Thymus (tissue), 11 donors: ENCODE data around the gene SCML1. TPM values are rescaled to one million over a fixed set of nuclear protein-coding genes. Genes with fewer than 3 reads are reported as not detected.
"Not testable (repeated sequence)": the region's sequence is repeated elsewhere in the genome, so short reads cannot be mapped to it uniquely, and the experiment has no call there.

Source experiments
- DNase-seq, 9 donors: peaks; one replicate each; pipeline ENCODE4 v3.0.0-alpha.2; 2013; ENCODE audit warnings: low spot score in 9 of 9, low read depth in 6 of 9, missing footprints in 1 of 9
- H3K27ac ChIP-seq, 2 donors: one replicate each; pipeline ENCODE4 v1.5.1; 2013; ENCODE audit warnings: control low read depth in 1 of 2, low read depth in 1 of 2, low read length in 1 of 2, mild to moderate bottlenecking in 1 of 2, moderate library complexity in 1 of 2
- H3K27me3 ChIP-seq, 2 donors: one replicate each; pipeline ENCODE4 v1.5.1; 2013; ENCODE audit warnings: low read length in 1 of 2; ENCODE audit not compliant: control insufficient read depth in 2 of 2, insufficient read depth in 1 of 2
- H3K36me3 ChIP-seq, 2 donors: one replicate each; pipeline ENCODE4 v1.5.1; 2013; ENCODE audit warnings: low read length in 1 of 2, mild to moderate bottlenecking in 1 of 2, moderate library complexity in 1 of 2; ENCODE audit not compliant: control insufficient read depth in 2 of 2, insufficient read depth in 2 of 2
- H3K4me1 ChIP-seq, 2 donors: one replicate each; pipeline ENCODE4 v1.5.1; 2013; ENCODE audit warnings: low read length in 2 of 2; ENCODE audit not compliant: control insufficient read depth in 2 of 2, insufficient read depth in 2 of 2
- H3K4me3 ChIP-seq, 2 donors: one replicate each; pipeline ENCODE4 v1.5.1; 2013; ENCODE audit warnings: low read length in 2 of 2, control low read depth in 1 of 2, mild to moderate bottlenecking in 1 of 2
- H3K9me3 ChIP-seq, 2 donors: one replicate each; pipeline ENCODE4 v1.5.1; 2013; ENCODE audit warnings: low read length in 1 of 2, mild to moderate bottlenecking in 1 of 2; ENCODE audit not compliant: control insufficient read depth in 2 of 2, insufficient read depth in 1 of 2
- WGBS: extraction: QIAGEN DNeasy Blood & Tissue Kit; methylation state at CpG from one replicate; pipeline ENCODE4 v1.1.7; 2013; 5-methylcytosine and 5-hydroxymethylcytosine counted together
- polyA plus RNA-seq: library from polyadenylated mRNA; stranded (reverse); fragments of 200-250 nt; gene quantifications from one replicate; pipeline ENCODE4 v1.2.3, GENCODE V29; 2013
- total RNA-seq: library from RNA; stranded (reverse); fragments of 120-200 nt; gene quantifications from one replicate; pipeline ENCODE4 v1.2.4, GENCODE V29; 2013
- donor health status: healthy.

Gene SCML1
- total and polyA plus RNA-seq, 2 donors = 10.2 to 92.1 TPM

DNA sequence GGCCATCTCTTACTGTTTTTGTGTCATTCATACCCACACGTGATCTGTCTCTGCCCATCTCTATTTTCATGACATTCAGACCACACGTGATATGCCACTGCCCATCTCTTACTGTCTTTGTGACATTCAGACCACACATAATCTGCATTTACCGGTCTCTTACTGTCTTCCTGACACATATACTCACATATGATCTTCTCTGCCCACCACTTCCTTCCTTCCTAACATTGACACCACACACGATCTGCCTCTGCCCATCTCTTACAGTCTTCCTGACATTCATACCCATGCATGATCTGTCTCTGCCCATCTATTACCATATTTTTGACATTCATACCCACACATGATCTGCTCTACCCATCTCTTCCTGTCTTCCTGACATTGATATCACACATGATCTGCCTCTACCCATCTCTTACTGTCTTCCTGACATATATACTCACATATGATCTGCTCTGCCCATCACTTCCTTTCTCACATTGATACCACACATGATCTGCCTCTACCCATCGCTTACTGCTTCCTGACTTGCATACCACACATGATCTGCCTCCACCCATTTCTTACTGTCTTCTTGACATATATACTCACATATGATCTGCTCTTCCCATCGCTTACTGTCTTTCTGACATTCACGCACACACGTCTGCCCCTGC lies 36.1 kb downstream of the SCML1 start:
- 70% methylated on average over 8 of the region's 8 CpGs for WGBS
- H3K9me3 ChIP-seq = no peaks in the 10 kb centered on the region
- H3K4me3 ChIP-seq = no peak overlapping the region
- H3K4me1 ChIP-seq = peaks cover 0 to 10% of the 10 kb centered on the region in 2 donors
- H3K27me3 ChIP-seq = no peaks in the 10 kb centered on the region
- H3K27ac ChIP-seq = peak overlapping the region in 1 of 2 donors; percentile 31
- DNase-seq = no peak
- H3K36me3 ChIP-seq = no peaks in the 10 kb centered on the region

DNA sequence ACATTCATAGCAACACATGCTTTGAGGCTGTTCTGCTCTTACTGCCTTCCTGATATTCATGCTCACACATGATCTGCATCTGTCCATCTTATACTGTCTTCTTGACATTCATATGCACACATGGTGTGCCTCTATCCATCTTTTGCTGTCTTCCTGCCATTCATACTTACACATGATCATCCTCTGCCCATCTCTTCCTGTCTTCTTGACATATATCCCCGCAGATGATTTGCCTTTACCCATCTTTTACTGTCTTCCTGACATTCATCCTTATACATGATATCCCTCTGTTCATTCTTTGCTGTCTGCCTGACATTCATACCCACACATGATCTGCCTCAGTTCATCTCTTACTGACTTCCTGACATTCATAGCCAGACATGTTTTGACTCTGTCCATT lies 36.8 kb downstream of the SCML1 start:
- no peak for DNase-seq
- no peaks in the 10 kb centered on the region for H3K36me3 ChIP-seq
- peak overlapping the region in 1 of 2 donors; percentile 27 for H3K27ac ChIP-seq
- H3K4me1 ChIP-seq = peaks cover 0 to 9% of the 10 kb centered on the region in 2 donors
- no peaks in the 10 kb centered on the region for H3K27me3 ChIP-seq
- H3K9me3 ChIP-seq = no peaks in the 10 kb centered on the region
- 88% methylated on average over 1 of the region's 1 CpG for WGBS
- no peak overlapping the region for H3K4me3 ChIP-seq

GRCh38 chrX:17778997-17779396 lies 41.7 kb downstream of the SCML1 start:
- DNase-seq = peak in 1 of 9 donors; percentile 53
- Histone ChIP-seq H3K27me3 (no peaks in the 10 kb centered on the region), H3K36me3 (no peaks in the 10 kb centered on the region), H3K4me1 (peaks cover 0 to 3% of the 10 kb centered on the region in 2 donors), H3K9me3 (no peaks in the 10 kb centered on the region), H3K4me3 (no peak overlapping the region), H3K27ac (peak overlapping the region in 1 of 2 donors; percentile 32)
- 20% methylated on average over 2 of the region's 2 CpGs for WGBS

DNA sequence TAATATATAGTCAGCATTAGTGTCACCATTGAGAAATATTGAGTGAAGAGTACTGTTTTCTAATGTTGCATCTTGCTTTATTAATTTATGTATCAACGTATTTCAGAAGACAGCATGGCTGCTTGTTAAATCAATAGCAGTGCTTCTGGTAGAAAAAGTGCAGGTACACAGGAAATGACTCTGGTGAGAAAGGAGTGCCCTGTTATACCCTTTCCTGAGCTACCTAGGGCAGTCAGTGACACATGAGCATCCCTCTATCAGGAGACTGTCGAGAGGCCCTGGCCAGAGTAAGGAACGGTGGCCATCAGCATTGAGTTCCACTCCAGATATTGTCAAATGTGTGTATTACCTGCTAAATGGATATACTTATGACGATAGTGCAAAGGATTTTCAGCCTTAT lies 42.1 kb downstream of the SCML1 start:
- Histone ChIP-seq H3K4me1 (peaks cover 0 to 3% of the 10 kb centered on the region in 2 donors), H3K27me3 (no peaks in the 10 kb centered on the region), H3K36me3 (no peaks in the 10 kb centered on the region), H3K9me3 (no peaks in the 10 kb centered on the region), H3K27ac (no peak overlapping the region), H3K4me3 (no peak overlapping the region)
- DNase-seq = no peak
- WGBS = 91% methylated on average over 4 of the region's 4 CpGs

DNA sequence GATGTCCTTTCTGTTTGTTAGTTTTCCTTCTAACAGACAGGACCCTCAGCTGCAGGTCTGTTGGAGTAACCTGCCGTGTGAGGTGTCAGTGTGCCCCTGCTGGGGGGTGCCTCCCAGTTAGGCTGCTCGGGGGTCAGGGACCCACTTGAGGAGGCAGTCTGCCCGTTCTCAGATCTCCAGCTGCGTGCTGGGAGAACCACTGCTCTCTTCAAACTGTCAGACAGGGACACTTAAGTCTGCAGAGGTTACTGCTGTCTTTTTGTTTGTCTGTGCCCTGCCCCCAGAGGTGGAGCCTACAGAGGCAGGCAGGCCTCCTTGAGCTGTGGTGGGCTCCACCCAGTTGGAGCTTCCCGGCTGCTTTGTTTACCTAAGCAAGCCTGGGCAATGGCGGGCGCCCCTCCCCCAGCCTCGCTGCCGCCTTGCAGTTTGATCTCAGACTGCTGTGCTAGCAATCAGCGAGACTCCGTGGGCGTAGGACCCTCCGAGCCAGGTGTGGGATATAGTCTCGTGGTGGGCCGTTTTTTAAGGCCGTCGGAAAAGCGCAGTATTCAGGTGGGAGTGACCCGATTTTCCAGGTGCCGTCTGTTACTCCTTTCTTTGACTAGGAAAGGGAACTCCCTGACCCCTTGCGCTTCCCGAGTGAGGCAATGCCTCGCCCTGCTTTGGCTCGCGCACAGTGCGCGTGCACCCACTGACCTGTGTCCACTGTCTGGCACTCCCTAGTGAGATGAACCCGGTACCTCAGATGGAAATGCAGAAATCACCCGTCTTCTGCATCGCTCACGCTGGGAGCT lies 49.5 kb downstream of the SCML1 start:
- not testable (repeated sequence) for H3K4me1 ChIP-seq, H3K36me3 ChIP-seq, H3K4me3 ChIP-seq, DNase-seq, H3K27ac ChIP-seq, H3K27me3 ChIP-seq, H3K9me3 ChIP-seq
- WGBS = 90% methylated on average over 25 of the region's 31 CpGs

DNA sequence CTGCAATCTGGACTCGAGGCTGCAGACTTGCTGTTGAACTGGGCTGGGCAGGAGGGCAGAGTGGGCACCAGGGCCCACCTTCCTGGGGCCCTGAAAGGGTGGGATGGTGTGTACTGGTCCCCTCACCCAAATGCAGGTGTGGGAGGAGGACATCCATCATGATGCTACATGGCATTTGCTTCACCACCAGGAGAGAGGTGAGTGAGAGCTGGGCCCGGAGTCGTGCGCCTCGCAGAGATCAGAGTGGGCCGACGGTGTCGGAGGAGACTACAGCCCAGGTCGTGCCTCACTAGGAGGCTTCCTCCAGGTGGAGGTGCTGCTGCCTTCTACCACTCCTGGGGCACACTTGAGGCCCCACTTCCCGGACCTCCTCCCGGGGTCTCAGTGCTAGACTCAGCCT lies 50.3 kb downstream of the SCML1 start:
- no peak overlapping the region for H3K4me3 ChIP-seq
- H3K36me3 ChIP-seq = no peaks in the 10 kb centered on the region
- H3K4me1 ChIP-seq = no peaks in the 10 kb centered on the region
- H3K27me3 ChIP-seq = no peaks in the 10 kb centered on the region
- peaks cover 0 to 4% of the 10 kb centered on the region in 2 donors for H3K9me3 ChIP-seq
- 97% methylated on average over 11 of the region's 11 CpGs for WGBS
- no peak for DNase-seq
- no peak overlapping the region for H3K27ac ChIP-seq

DNA sequence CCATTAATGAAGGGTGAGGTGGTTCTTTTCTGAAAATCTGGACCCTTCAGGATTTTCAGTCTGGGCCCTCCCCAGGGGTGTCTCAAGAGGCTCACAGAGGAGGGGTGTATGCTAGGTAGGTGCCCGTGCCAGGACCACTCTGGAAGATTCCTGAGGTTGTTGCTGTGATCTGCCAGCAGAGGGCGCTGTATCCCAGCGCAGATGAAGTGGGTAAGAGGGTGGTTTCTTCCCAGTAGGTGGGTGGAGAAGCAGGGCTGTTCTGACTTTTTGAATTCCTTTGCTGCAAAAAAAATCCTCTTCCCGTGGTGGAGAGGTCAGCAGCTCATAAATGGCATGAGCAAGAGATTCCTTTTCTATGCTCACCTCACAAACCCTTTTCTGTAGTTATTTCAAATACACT lies 51.1 kb downstream of the SCML1 start:
- peak in 3 of 9 donors; percentile 28 to 57 (median 57) for DNase-seq
- Histone ChIP-seq H3K36me3 (no peaks in the 10 kb centered on the region), H3K9me3 (peaks cover 0 to 4% of the 10 kb centered on the region in 2 donors), H3K4me1 (no peaks in the 10 kb centered on the region), H3K27me3 (no peaks in the 10 kb centered on the region), H3K27ac (no peak overlapping the region), H3K4me3 (no peak overlapping the region)
- WGBS = 5% methylated on average over 4 of the region's 4 CpGs

GRCh38 chrX:17788956-17789562 lies 51.8 kb downstream of the SCML1 start:
- H3K4me3 ChIP-seq = no peak overlapping the region
- no peak for DNase-seq
- WGBS = 93% methylated on average over 8 of the region's 8 CpGs
- H3K27ac ChIP-seq = no peak overlapping the region
- H3K36me3 ChIP-seq = no peaks in the 10 kb centered on the region
- H3K27me3 ChIP-seq = no peaks in the 10 kb centered on the region
- no peaks in the 10 kb centered on the region for H3K4me1 ChIP-seq
- H3K9me3 ChIP-seq = peaks cover 0 to 4% of the 10 kb centered on the region in 2 donors

- WGBS = 84% methylated on average over 1 of the region's 1 CpG
- DNase-seq = no peak
These were observed 55.5 kb downstream of the SCML1 start for GRCh38 chrX:17792826-17793225.

More at GRCh38 chrX:17792826-17793225, 55.5 kb downstream of the SCML1 start:
- H3K36me3 ChIP-seq = no peaks in the 10 kb centered on the region
- H3K27me3 ChIP-seq = no peaks in the 10 kb centered on the region
- H3K4me3 ChIP-seq = no peak overlapping the region
- H3K4me1 ChIP-seq = no peaks in the 10 kb centered on the region
- peaks cover 0 to 3% of the 10 kb centered on the region in 2 donors for H3K9me3 ChIP-seq
- H3K27ac ChIP-seq = no peak overlapping the region
